DOHH2 (cell line): Measurements from ENCODE around the gene TP53AIP1.

Experiments
- H3F3A ChIP-seq: fragments of 200-600 bp; sonication (generic), shearing (Covaris generic); 2 replicates; pipeline ENCODE4 v1.6.0; 2016; ENCODE audit warnings: antibody characterized with exemption, mild to moderate bottlenecking; ENCODE audit not compliant: control insufficient read depth, insufficient read depth
- H3K27ac ChIP-seq: fragments of 200-600 bp; sonication (generic); 2 replicates; pipeline ENCODE4 v1.5.1; 2014; ENCODE audit warnings: low read depth, mild to moderate bottlenecking, low read length, moderate library complexity
- H3K27me3 ChIP-seq: fragments of 200-600 bp; sonication (generic); 2 replicates; pipeline ENCODE4 v1.6.1; 2014; ENCODE audit warnings: mild to moderate bottlenecking, low read length, mixed read lengths; ENCODE audit not compliant: control insufficient read depth
- H3K36me3 ChIP-seq: fragments of 200-600 bp; sonication (generic); 2 replicates; pipeline ENCODE4 v1.6.1; 2014; ENCODE audit warnings: mild to moderate bottlenecking, low read length, moderate library complexity, mixed read lengths; ENCODE audit not compliant: control insufficient read depth
- H3K4me1 ChIP-seq: fragments of 200-600 bp; sonication (generic); 2 replicates; pipeline ENCODE4 v1.6.1; 2014; ENCODE audit warnings: mild to moderate bottlenecking, low read length, mixed read lengths; ENCODE audit not compliant: control insufficient read depth
- H3K4me2 ChIP-seq: fragments of 200-600 bp; sonication (generic); 2 replicates; pipeline ENCODE4 v1.6.0; 2014; ENCODE audit warnings: mild to moderate bottlenecking, low read length, moderate library complexity
- H3K4me3 ChIP-seq: fragments of 200-600 bp; sonication (generic); 2 replicates; pipeline ENCODE4 v1.5.1; 2014; ENCODE audit warnings: mild to moderate bottlenecking, low read length, mixed read lengths
- H3K79me2 ChIP-seq: fragments of 200-600 bp; sonication (generic); 2 replicates; pipeline ENCODE4 v1.6.1; 2014; ENCODE audit warnings: mild to moderate bottlenecking, low read length, mixed read lengths; ENCODE audit not compliant: control insufficient read depth
- H3K9me2 ChIP-seq: fragments of 200-600 bp; sonication (generic); replicated peaks from 2 replicates; pipeline ENCODE4 v1.6.1; 2014; ENCODE audit warnings: mild to moderate bottlenecking, low read length, mixed read lengths; ENCODE audit not compliant: control insufficient read depth
- H3K9me3 ChIP-seq: fragments of 200-600 bp; sonication (generic); 2 replicates; pipeline ENCODE4 v1.6.1; 2014; ENCODE audit warnings: antibody characterized with exemption, low read length, mixed read lengths; ENCODE audit not compliant: control insufficient read depth, insufficient read depth
- H4K20me1 ChIP-seq: fragments of 200-600 bp; sonication (generic); 2 replicates; pipeline ENCODE4 v1.6.0; 2014; ENCODE audit warnings: low read depth, mild to moderate bottlenecking, antibody characterized with exemption, low read length, moderate library complexity; ENCODE audit not compliant: control insufficient read depth, insufficient read depth
- CTCF ChIP-seq: fragments of 200-600 bp; sonication (generic); IDR thresholded peaks from one replicate; pipeline ENCODE4 v1.5.1; 2014; ENCODE audit warnings: antibody characterized with exemption, mild to moderate bottlenecking, low read depth, low read length; ENCODE audit not compliant: poor library complexity, severe bottlenecking
- EZH2phosphoT487 ChIP-seq: fragments of 200-600 bp; sonication (generic); IDR thresholded peaks from 2 replicates; pipeline ENCODE4 v1.6.1; 2017; ENCODE audit warnings: borderline replicate concordance, mild to moderate bottlenecking, antibody characterized with exemption, low read length, moderate library complexity, mixed read lengths

The TP53AIP1 gene

DNA sequence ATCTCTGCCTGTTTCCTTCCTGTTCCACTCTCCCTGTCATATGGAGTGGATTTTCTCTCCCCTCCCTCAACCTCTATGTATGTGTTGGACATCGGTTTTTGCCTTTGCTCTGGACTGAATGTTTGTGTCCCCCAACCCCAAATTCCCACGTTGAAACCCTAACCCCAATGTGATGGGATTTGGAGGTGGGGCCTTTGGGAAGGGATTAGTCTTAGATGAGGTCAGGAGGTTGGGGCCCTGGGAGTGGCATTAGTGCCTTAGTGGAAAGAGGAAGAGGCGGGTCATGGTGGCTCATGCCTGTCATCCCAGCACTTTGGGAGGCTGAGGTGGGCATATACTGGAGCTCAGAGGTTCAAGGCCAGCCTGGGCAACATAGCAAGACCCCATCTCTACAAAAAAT lies 11.6 kb downstream of the TP53AIP1 start:
- Histone ChIP-seq H3F3A (no peaks in the 10 kb centered on the region), H3K27ac (no peak overlapping the region), H3K4me2 (no peak overlapping the region), H3K36me3 (no peaks in the 10 kb centered on the region), H4K20me1 (no peaks in the 10 kb centered on the region), H3K4me1 (no peaks in the 10 kb centered on the region), H3K27me3 (0 out of 2 replicates have a peak, but pooled peaks cover 3% of the 10 kb centered on the region), H3K9me2 (no peaks in the 10 kb centered on the region), H3K9me3 (no peaks in the 10 kb centered on the region), H3K79me2 (no peaks in the 10 kb centered on the region), H3K4me3 (no peak overlapping the region)
- TF ChIP-seq EZH2phosphoT487 (no peak), CTCF (no peak)

DNA sequence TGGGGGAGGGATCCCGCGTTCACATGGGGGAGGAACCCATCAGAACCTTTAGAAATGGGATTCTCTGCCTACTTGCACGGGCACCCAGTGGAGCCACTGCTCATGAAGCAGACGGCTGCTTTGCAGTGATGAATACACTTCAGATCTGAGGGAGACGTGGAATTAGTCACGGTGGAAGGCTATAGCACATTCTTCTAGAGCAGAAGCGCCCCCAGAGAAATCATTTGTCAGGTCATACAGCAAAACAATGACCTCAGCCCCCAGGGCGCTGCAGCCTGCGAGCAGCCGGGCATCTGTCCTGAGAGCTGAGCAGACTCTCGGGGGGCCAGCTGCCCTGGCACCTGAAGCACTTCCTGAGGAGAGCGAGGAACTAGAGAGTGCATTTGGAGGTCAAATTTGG lies 12.7 kb downstream of the TP53AIP1 start:
- H3K4me2 ChIP-seq = no peak overlapping the region
- no peaks in the 10 kb centered on the region for H3K4me1 ChIP-seq

DNA sequence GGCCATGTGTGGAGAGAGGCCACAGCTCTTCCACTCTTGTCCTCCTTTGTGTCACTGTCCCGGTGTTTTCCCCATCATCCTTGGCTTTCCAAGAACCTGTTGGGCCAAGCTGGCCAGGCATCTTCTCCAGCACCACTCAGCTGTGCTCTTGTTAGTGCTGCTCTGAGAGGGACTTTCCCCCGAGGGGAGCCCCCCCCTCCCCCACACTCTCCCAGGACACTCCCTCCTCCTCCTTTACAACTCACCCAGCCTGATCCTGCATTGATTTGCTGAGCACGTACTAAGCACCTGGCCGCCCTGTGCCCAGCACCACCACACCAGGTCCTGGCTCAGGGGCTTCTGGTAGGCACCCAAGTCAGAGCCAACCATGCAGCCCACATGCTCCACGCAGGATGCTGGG lies 13.2 kb downstream of the TP53AIP1 start:
- Histone ChIP-seq H3K27me3 (peaks cover 9% of the 10 kb centered on the region; the same call in 1 of the 2 replicates), H3K4me3 (no peak overlapping the region), H3K4me2 (no peak overlapping the region)

More for the DNA sequence above, 12.7 kb downstream of the TP53AIP1 start:
- TF ChIP-seq EZH2phosphoT487 = no peak
- no peak for TF ChIP-seq CTCF
- H3K9me2 ChIP-seq = no peaks in the 10 kb centered on the region
- H3K9me3 ChIP-seq = no peaks in the 10 kb centered on the region
- no peak overlapping the region for H3K4me3 ChIP-seq
- no peaks in the 10 kb centered on the region for H4K20me1 ChIP-seq
- H3K36me3 ChIP-seq = no peaks in the 10 kb centered on the region
- H3K27ac ChIP-seq = no peak overlapping the region
- no peaks in the 10 kb centered on the region for H3F3A ChIP-seq
- peaks cover 6% of the 10 kb centered on the region; the same call in 1 of the 2 replicates for H3K27me3 ChIP-seq
- no peaks in the 10 kb centered on the region for H3K79me2 ChIP-seq

More for the DNA sequence above, 13.2 kb downstream of the TP53AIP1 start:
- Histone ChIP-seq H3K27ac (no peak overlapping the region), H3K9me3 (no peaks in the 10 kb centered on the region), H3K36me3 (no peaks in the 10 kb centered on the region), H3K79me2 (no peaks in the 10 kb centered on the region), H3F3A (no peaks in the 10 kb centered on the region), H3K9me2 (no peaks in the 10 kb centered on the region), H4K20me1 (no peaks in the 10 kb centered on the region), H3K4me1 (no peaks in the 10 kb centered on the region)
- TF ChIP-seq CTCF = no peak
- TF ChIP-seq EZH2phosphoT487 = no peak
